ENCODE measurements around the gene SLC47A2.

The SLC47A2 gene

GRCh38 chr17:19747159-19747719, 30.9 kb upstream of the SLC47A2 start:
- no peak overlapping the region for H3K4me3 ChIP-seq (ENCODE audit: low read depth, low read length)

GRCh38 chr17:19746517-19746916, 30.1 kb upstream of the SLC47A2 start:
- H3K4me3 ChIP-seq (ENCODE audit: low read depth, low read length): no peak overlapping the region
- no peak for TF ChIP-seq CTCF (IDR thresholded peaks at IDR 0.05; ENCODE audit: borderline replicate concordance, insufficient read depth, low read depth, low read length)

More at GRCh38 chr17:19747159-19747719, 30.9 kb upstream of the SLC47A2 start:
- no peak for TF ChIP-seq CTCF (IDR thresholded peaks at IDR 0.05; ENCODE audit: borderline replicate concordance, insufficient read depth, low read depth, low read length)

GRCh38 chr17:19744922-19745757, 28.8 kb upstream of the SLC47A2 start:
- peak overlapping the region; percentile 49 for H3K4me3 ChIP-seq (ENCODE audit: low read depth, low read length)

GRCh38 chr17:19744492-19744891, 28.1 kb upstream of the SLC47A2 start:
- TF ChIP-seq CTCF (IDR thresholded peaks at IDR 0.05; ENCODE audit: borderline replicate concordance, insufficient read depth, low read depth, low read length): no peak
- peak overlapping the region; percentile 49 for H3K4me3 ChIP-seq (ENCODE audit: low read depth, low read length)

More at GRCh38 chr17:19744922-19745757, 28.8 kb upstream of the SLC47A2 start:
- TF ChIP-seq CTCF (IDR thresholded peaks at IDR 0.05; ENCODE audit: borderline replicate concordance, insufficient read depth, low read depth, low read length): peak; percentile 98

GRCh38 chr17:19743101-19744100, 27.0 kb upstream of the SLC47A2 start:
- H3K4me3 ChIP-seq (ENCODE audit: low read depth, low read length): no peak overlapping the region
- no peak for TF ChIP-seq CTCF (IDR thresholded peaks at IDR 0.05; ENCODE audit: borderline replicate concordance, insufficient read depth, low read depth, low read length)

GRCh38 chr17:19742495-19742894, 26.1 kb upstream of the SLC47A2 start:
- TF ChIP-seq CTCF (IDR thresholded peaks at IDR 0.05; ENCODE audit: borderline replicate concordance, insufficient read depth, low read depth, low read length): no peak
- H3K4me3 ChIP-seq (ENCODE audit: low read depth, low read length): no peak overlapping the region
